HEK293 (cell line): ENCODE measurements around the gene AEN.

ENCODE experiments used
- CTCF ChIA-PET: fragments of 350-600 bp; formaldehyde crosslinking; extraction: SDS; loops from one replicate; lab custom pipeline; 2021; ENCODE audit warnings: antibody characterized with exemption; lab: Yijun Ruan, JAX
- POLR2A ChIA-PET: fragments of 300-600 bp; formaldehyde crosslinking; extraction: SDS; loops from one replicate; lab custom pipeline; 2020; ENCODE audit warnings: antibody characterized with exemption, inconsistent platforms; lab: Yijun Ruan, JAX
- H3K27ac ChIP-seq: fragments of 200-500 bp; sonication (Bioruptor generic); 2 replicates; pipeline ENCODE4 v1.5.1; 2014; ENCODE audit warnings: low read depth, low read length, control low read depth, inconsistent platforms; ENCODE audit errors: extremely low read depth
- H3K36me3 ChIP-seq, 2 experiments: fragments of 200-500 bp in 1 of 2; sonication (Bioruptor generic) in 1 of 2; 1 replicate in 1 of 2; 2 replicates in 1 of 2; pipeline ENCODE4 v1.5.1; 2014 to 2017; ENCODE audit warnings: inconsistent platforms in 2 of 2, low read length in 2 of 2; ENCODE audit not compliant: control insufficient read depth in 2 of 2, insufficient read depth in 1 of 2
- H3K4me1 ChIP-seq: fragments of 200-500 bp; sonication (Bioruptor generic); 2 replicates; pipeline ENCODE4 v1.5.1; 2014; ENCODE audit warnings: mild to moderate bottlenecking, low read length, inconsistent platforms; ENCODE audit not compliant: control insufficient read depth, insufficient read depth
- H3K4me3 ChIP-seq: 2 replicates; pipeline ENCODE4 v1.5.1; 2011; ENCODE audit warnings: low read depth, mild to moderate bottlenecking, control low read depth, low read length, moderate library complexity
- H3K9me3 ChIP-seq: fragments of 200-500 bp; sonication (Bioruptor generic); 2 replicates; pipeline ENCODE4 v1.5.1; 2014; ENCODE audit warnings: low read depth, low read length, inconsistent platforms; ENCODE audit not compliant: control insufficient read depth, insufficient read depth
- AEBP2 ChIP-seq: fragments of 450-650 bp; formaldehyde crosslinking; IDR thresholded peaks from 2 replicates; pipeline ENCODE4 v1.5.1; 2016; ENCODE audit warnings: missing biosample characterization, missing genetic modification characterization, borderline replicate concordance
- GLIS1 ChIP-seq: fragments of 450-650 bp; formaldehyde crosslinking; IDR thresholded peaks from 2 replicates; pipeline ENCODE4 v1.5.1; 2016; ENCODE audit warnings: missing biosample characterization, missing genetic modification characterization
- KLF10 ChIP-seq: fragments of 450-650 bp; IDR thresholded peaks from 2 replicates; pipeline ENCODE4 v1.5.1; 2018; ENCODE audit warnings: missing biosample characterization, mild to moderate bottlenecking, missing genetic modification characterization
- KLF9 ChIP-seq: fragments of 450-650 bp; formaldehyde crosslinking; IDR thresholded peaks from 2 replicates; pipeline ENCODE4 v1.5.1; 2016; ENCODE audit warnings: missing biosample characterization, missing genetic modification characterization, low read depth
- OSR2 ChIP-seq: fragments of 450-650 bp; formaldehyde crosslinking; IDR thresholded peaks from 2 replicates; pipeline ENCODE4 v1.5.1; 2016; ENCODE audit warnings: missing biosample characterization, missing genetic modification characterization
- OVOL3 ChIP-seq: fragments of 450-650 bp; formaldehyde crosslinking; IDR thresholded peaks from 2 replicates; pipeline ENCODE4 v1.5.1; 2016; ENCODE audit warnings: missing biosample characterization, missing genetic modification characterization
- RBAK ChIP-seq: fragments of 450-650 bp; formaldehyde crosslinking; IDR thresholded peaks from 2 replicates; pipeline ENCODE4 v1.5.1; 2016; ENCODE audit warnings: missing biosample characterization, missing genetic modification characterization
- ZEB2 ChIP-seq: fragments of 450-650 bp; formaldehyde crosslinking; IDR thresholded peaks from 2 replicates; pipeline ENCODE4 v1.5.1; 2016; ENCODE audit warnings: missing biosample characterization, missing genetic modification characterization
- ZFP37 ChIP-seq: fragments of 450-650 bp; formaldehyde crosslinking; IDR thresholded peaks from 2 replicates; pipeline ENCODE4 v1.5.1; 2016; ENCODE audit warnings: missing biosample characterization, missing genetic modification characterization
- ZNF223 ChIP-seq: fragments of 450-650 bp; formaldehyde crosslinking; IDR thresholded peaks from 2 replicates; pipeline ENCODE4 v1.5.1; 2016; ENCODE audit warnings: missing biosample characterization, missing genetic modification characterization
- ZNF311 ChIP-seq: fragments of 450-650 bp; formaldehyde crosslinking; IDR thresholded peaks from 2 replicates; pipeline ENCODE4 v1.5.1; 2017; ENCODE audit warnings: missing biosample characterization, missing genetic modification characterization, borderline replicate concordance
- ZNF423 ChIP-seq: fragments of 450-650 bp; formaldehyde crosslinking; IDR thresholded peaks from 2 replicates; pipeline ENCODE4 v1.5.1; 2016; ENCODE audit warnings: missing biosample characterization, missing genetic modification characterization
- ZNF518A ChIP-seq: fragments of 450-650 bp; formaldehyde crosslinking; conservative IDR thresholded peaks from 2 replicates; pipeline ENCODE4 v1.5.1; 2016; ENCODE audit warnings: low read depth, missing biosample characterization, missing genetic modification characterization
- ZNF600 ChIP-seq: fragments of 450-650 bp; formaldehyde crosslinking; IDR thresholded peaks from 2 replicates; pipeline ENCODE4 v1.5.1; 2016; ENCODE audit warnings: missing biosample characterization, missing genetic modification characterization
- ZNF621 ChIP-seq: fragments of 450-650 bp; formaldehyde crosslinking; IDR thresholded peaks from 2 replicates; pipeline ENCODE4 v1.5.1; 2017; ENCODE audit warnings: missing biosample characterization, missing genetic modification characterization
- ZNF623 ChIP-seq: fragments of 450-650 bp; formaldehyde crosslinking; IDR thresholded peaks from 2 replicates; pipeline ENCODE4 v1.5.1; 2016; ENCODE audit warnings: missing biosample characterization, missing genetic modification characterization
- ZNF776 ChIP-seq: fragments of 450-650 bp; formaldehyde crosslinking; IDR thresholded peaks from 2 replicates; pipeline ENCODE4 v1.5.0; 2017; ENCODE audit warnings: missing biosample characterization, missing genetic modification characterization, borderline replicate concordance
- ZNF785 ChIP-seq: fragments of 450-650 bp; formaldehyde crosslinking; IDR thresholded peaks from 2 replicates; pipeline ENCODE4 v1.5.1; 2016; ENCODE audit warnings: missing biosample characterization, missing genetic modification characterization
- ZSCAN23 ChIP-seq: fragments of 450-650 bp; formaldehyde crosslinking; IDR thresholded peaks from 2 replicates; pipeline ENCODE4 v1.5.1; 2016; ENCODE audit warnings: missing biosample characterization, missing genetic modification characterization
- TF ChIP-seq, protein P1 (sequence below): fragments of 450-650 bp; formaldehyde crosslinking; IDR thresholded peaks from 2 replicates; pipeline ENCODE4 v1.5.1; 2017; ENCODE audit warnings: missing biosample characterization, missing genetic modification characterization
- TF ChIP-seq, protein P2 (sequence below): fragments of 450-650 bp; formaldehyde crosslinking; IDR thresholded peaks from 2 replicates; pipeline ENCODE4; 2016; ENCODE audit warnings: missing biosample characterization, missing genetic modification characterization
- TF ChIP-seq, protein P3 (sequence below): fragments of 450-650 bp; formaldehyde crosslinking; IDR thresholded peaks from 2 replicates; pipeline ENCODE4 v1.5.1; 2016; ENCODE audit warnings: missing biosample characterization, missing genetic modification characterization

The AEN gene

GRCh38 chr15:88621789-88622604 is 857 bp downstream of the AEN start:
- Histone ChIP-seq H3K36me3 (peaks cover 9 to 42% of the 10 kb centered on the region in 2 experiments; a peak in 2 of 3 replicates), H3K27ac (peak overlapping the region; percentile 98), H3K4me3 (peak overlapping the region; percentile 86), H3K9me3 (no peaks in the 10 kb centered on the region), H3K4me1 (peaks cover 19% of the 10 kb centered on the region)
- ChIA-PET CTCF (interaction anchor here (1.0 to 1.2 kb wide), 4 partner anchors 14 to 147 kb away, joined by 3 to 6 read pairs (median 4); partner anchors contain the start of gene ISG20), POLR2A (interaction anchor here (1.0 to 1.9 kb wide), 4 partner anchors 9 to 212 kb away, joined by 3 to 12 read pairs (median 8); partner anchors contain the start of genes MRPL46 and MRPS11)
- TF ChIP-seq, protein P1, sequence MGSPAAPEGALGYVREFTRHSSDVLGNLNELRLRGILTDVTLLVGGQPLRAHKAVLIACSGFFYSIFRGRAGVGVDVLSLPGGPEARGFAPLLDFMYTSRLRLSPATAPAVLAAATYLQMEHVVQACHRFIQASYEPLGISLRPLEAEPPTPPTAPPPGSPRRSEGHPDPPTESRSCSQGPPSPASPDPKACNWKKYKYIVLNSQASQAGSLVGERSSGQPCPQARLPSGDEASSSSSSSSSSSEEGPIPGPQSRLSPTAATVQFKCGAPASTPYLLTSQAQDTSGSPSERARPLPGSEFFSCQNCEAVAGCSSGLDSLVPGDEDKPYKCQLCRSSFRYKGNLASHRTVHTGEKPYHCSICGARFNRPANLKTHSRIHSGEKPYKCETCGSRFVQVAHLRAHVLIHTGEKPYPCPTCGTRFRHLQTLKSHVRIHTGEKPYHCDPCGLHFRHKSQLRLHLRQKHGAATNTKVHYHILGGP: no peak
- TF ChIP-seq ZNF423 (tag by site-specific recombination): no peak
- no peak for TF ChIP-seq ZFP37
- peak; percentile 28; the same call in 1 of the 2 replicates for TF ChIP-seq ZNF600 (tag by site-specific recombination)
- TF ChIP-seq, protein P2, sequence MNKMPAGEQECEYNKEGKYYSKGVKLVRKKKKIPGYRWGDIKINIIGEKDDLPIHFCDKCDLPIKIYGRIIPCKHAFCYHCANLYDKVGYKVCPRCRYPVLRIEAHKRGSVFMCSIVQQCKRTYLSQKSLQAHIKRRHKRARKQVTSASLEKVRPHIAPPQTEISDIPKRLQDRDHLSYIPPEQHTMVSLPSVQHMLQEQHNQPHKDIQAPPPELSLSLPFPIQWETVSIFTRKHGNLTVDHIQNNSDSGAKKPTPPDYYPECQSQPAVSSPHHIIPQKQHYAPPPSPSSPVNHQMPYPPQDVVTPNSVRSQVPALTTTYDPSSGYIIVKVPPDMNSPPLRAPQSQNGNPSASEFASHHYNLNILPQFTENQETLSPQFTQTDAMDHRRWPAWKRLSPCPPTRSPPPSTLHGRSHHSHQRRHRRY (tag by site-specific recombination): no peak
- no peak for TF ChIP-seq ZNF621
- no peak for TF ChIP-seq ZEB2
- no peak for TF ChIP-seq ZSCAN23 (tag by site-specific recombination)
- peak; percentile 30; the same call in 1 of the 2 replicates for TF ChIP-seq GLIS1
- no peak for TF ChIP-seq RBAK (tag by site-specific recombination)
- TF ChIP-seq KLF9 (tag by site-specific recombination): peak; percentile 12; the same call in 1 of the 2 replicates
- TF ChIP-seq OSR2 (tag by site-specific recombination): no peak
- no peak for TF ChIP-seq ZNF518A
- TF ChIP-seq AEBP2: no peak
- no peak for TF ChIP-seq ZNF785
- TF ChIP-seq ZNF311: no peak
- TF ChIP-seq KLF10 (tag by site-specific recombination): peak; percentile 56; the same call in 1 of the 2 replicates
- TF ChIP-seq ZNF223: no peak
- TF ChIP-seq ZNF776: no peak
- no peak for TF ChIP-seq ZNF623 (tag by site-specific recombination)
- TF ChIP-seq, protein P3, sequence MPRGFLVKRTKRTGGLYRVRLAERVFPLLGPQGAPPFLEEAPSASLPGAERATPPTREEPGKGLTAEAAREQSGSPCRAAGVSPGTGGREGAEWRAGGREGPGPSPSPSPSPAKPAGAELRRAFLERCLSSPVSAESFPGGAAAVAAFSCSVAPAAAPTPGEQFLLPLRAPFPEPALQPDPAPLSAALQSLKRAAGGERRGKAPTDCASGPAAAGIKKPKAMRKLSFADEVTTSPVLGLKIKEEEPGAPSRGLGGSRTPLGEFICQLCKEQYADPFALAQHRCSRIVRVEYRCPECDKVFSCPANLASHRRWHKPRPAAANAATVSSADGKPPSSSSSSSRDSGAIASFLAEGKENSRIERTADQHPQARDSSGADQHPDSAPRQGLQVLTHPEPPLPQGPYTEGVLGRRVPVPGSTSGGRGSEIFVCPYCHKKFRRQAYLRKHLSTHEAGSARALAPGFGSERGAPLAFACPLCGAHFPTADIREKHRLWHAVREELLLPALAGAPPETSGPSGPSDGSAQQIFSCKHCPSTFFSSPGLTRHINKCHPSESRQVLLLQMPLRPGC: 0 out of 2 replicates have a peak, but pooled peaks have one; percentile 24
- TF ChIP-seq OVOL3 (tag by site-specific recombination): no peak
- TF ChIP-seq, all 188 proteins: peak for 5
